VCaP (cell line): Measurements from ENCODE around the gene RAF1.

Experiments
- H3K27ac ChIP-seq: fragments of 450-650 bp; 2 replicates; pipeline ENCODE4 v1.5.1; 2017
- TF ChIP-seq, protein P1 (sequence below): fragments of 450-650 bp; conservative IDR thresholded peaks from 2 replicates; pipeline ENCODE4 v1.5.1; 2017; ENCODE audit warnings: mild to moderate bottlenecking, moderate library complexity

The RAF1 gene

DNA sequence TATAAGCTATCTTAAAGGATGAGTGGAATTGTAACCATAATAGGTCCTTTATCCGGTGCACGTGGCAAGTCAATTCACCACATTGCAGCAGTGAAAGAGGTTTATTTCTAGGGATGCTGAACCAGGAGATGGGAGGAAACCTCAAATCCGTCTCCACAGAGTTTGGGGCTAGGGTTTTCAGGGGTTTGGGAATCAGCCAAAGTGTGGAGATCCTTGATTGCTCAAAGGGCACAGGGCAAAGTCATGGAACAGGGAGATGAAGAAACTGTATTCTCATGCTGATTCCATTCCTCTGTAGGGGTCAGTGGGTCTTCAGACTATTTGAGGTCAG lies 7.2 kb upstream of the RAF1 start:
- no peak overlapping the region for H3K27ac ChIP-seq
- TF ChIP-seq, protein P1, sequence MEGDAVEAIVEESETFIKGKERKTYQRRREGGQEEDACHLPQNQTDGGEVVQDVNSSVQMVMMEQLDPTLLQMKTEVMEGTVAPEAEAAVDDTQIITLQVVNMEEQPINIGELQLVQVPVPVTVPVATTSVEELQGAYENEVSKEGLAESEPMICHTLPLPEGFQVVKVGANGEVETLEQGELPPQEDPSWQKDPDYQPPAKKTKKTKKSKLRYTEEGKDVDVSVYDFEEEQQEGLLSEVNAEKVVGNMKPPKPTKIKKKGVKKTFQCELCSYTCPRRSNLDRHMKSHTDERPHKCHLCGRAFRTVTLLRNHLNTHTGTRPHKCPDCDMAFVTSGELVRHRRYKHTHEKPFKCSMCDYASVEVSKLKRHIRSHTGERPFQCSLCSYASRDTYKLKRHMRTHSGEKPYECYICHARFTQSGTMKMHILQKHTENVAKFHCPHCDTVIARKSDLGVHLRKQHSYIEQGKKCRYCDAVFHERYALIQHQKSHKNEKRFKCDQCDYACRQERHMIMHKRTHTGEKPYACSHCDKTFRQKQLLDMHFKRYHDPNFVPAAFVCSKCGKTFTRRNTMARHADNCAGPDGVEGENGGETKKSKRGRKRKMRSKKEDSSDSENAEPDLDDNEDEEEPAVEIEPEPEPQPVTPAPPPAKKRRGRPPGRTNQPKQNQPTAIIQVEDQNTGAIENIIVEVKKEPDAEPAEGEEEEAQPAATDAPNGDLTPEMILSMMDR, result no peak

DNA sequence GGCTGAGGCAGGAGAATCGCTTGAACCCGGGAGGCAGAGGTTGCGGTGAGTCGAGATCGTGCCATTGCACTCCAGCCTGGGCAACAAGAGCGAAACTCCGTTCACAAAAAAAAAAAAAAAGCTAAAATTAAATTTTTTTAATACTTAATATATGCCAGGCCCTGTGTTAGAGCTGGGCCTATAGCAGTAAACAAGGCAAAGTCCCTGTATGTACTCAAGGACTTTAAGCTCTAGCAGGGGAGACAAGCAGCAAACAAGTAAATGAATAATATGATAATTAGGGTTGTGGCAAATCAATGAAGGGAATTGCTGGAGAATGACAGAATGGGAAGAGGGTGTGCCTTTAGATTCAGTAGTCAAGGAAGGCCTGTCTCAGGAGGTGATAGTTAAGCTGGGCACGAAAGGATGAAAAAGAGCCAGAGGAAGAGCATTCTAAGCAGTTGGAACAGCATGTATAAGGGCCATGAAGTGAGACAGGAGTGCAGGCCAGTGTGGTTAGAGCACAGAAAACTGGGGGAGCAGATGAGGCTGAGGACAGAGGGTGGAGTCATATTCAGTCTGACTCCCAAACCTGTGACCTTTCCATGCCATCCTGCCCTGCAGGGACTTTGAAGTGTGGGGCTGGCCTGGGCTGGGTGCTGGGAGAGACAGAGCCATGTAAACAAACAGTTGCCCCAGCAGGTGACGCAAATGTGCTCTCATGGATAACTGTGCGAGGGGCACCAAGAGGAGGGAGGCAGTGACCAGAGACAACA lies 6.6 kb upstream of the RAF1 start:
- TF ChIP-seq, protein P1, result no peak
- no peak overlapping the region for H3K27ac ChIP-seq

DNA sequence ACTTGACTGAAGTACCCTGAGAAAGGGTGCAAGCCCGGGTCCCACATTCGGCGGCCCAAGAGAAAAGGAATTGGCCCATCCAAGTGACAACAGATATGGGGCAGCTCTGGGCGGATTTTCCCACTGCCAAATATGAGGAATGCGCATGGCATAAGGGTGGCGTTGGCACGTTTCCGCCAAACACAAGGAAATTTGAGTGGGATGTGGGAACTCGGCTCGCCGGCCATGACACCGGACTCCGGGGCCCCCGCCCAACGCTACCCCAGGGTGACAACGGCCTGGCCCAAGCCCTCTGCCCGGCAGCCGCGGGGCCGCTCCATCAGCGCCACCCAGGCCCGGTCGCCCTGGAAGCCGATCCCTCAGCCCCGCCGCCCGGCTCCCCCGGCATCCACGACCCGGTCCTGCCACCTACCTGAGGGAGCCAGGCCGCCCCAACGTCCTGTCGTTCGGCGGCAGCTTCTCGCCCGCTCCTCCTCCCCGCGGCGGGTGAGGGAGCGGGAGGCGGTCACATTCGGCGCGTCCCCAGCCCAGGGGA lies 449 bp downstream of the RAF1 start:
- TF ChIP-seq, protein P1, result no peak
- peak overlapping the region; percentile 100 for H3K27ac ChIP-seq

DNA sequence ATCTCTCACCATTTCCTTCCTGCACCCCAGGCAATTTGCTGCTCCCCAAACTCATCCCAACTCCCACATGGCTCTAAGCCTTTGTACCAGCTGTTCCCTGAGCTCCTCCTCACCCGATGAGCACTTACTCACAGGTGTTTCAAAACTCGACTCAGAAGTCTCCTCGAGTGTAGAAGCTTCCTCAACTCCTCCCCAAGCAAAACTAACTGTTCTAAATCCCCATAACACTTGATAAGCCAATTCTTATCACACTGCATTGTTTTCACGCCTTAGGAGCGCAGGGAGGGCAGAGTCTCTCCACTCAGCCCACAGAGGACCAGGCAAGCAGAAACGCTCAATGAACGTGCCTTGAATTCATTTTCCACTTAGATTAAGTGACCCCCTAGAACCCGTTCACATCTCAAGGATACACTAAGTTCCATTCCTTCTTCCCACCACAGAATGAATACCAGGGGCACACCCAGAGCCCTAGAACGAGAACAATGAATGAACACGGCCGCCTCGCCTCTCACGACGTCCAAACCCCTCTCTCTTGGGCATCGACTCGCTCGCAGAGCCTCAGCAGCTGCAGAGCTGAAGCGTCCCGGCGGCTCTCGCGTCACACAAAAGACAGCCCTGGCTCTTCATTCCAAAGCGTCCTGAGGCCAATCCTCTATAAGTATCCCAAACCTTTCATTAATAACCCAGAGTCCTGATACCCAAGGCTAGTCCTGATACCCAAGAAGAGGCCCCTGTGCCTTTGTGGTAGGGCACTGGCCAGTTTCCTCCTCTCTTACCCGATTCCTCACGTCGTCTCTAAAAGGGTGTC lies 1.1 kb downstream of the RAF1 start:
- TF ChIP-seq, protein P1, result no peak
- peak overlapping the region; percentile 100 for H3K27ac ChIP-seq

DNA sequence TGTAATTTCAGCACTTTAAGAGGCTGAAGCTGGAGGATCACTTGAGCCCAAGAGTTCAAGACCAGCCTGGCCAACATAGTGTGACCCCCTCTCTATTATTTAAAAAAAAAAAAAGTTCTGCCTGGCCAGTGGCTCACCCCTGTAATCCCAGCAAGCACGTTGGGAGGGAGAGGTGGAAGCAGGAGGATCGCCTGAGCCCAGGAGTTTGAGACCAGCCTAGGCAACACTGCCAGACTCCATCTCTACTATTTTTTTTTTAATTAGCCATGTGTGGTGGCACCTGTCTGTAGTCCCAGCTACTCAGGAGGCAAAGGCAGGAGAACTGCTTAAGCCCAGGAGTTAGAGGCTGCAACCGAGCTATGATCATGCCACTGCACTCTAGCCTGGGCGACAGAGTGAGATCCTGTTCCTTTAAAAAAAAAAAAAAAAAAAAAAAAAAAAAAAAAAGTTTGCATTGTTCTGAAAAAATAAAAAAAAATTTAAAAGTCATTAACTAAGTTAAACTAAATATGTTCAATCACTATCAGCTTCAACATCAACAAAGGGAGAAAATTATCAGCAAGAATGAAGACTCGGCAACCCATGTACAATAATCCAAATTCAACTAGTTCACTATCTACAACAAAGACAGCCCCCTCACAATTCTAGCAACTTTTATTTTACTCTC lies 1.9 kb downstream of the RAF1 start:
- TF ChIP-seq, protein P1, result no peak
- peak overlapping the region; percentile 100 for H3K27ac ChIP-seq

DNA sequence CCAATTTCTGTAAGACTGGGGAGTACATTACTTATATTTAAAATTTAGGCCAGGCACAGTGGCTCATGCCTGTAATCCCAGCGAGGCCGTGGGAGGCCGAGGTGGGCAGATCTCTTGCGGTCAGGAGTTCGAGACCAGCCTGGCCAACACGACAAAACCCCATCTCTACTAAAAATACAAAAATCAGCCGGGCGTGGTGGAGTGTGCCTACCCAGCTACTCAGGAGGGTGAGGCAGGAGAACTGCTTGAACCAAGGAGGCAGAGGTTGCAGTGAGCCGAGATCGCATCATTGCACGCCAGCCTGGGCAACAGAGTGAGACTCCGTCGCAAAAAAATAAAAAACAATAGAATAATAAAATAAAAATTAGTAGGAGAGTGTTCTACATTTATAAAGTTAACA lies 2.5 kb downstream of the RAF1 start:
- H3K27ac ChIP-seq, result peak overlapping the region; percentile 100; the same call in 1 of the 2 replicates

DNA sequence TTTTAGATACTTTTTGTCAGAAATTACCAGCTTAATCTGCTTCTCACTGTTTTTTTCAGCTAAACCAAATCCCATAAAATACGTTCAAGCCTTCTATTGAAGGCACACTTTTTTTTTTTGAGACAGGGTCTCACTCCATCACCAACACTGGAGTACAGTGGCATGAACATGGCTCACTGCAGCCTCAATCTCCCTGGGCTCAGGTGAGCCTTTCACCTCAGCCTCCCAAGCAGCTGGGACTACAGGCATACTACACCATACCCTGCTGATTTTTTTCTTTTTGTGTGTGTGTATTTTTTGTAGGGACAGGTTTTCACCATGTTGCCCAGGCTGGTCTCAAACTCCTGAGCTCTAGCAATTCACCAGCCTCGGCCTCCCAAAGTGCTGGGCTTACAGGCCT lies 3.7 kb downstream of the RAF1 start:
- H3K27ac ChIP-seq, result peak overlapping the region; percentile 100; the same call in 1 of the 2 replicates
- TF ChIP-seq, protein P1, result no peak
